Naive thymus-derived CD4-positive, alpha-beta T cell (primary cell): ENCODE results near the gene DTX2. TPM values are rescaled to one million over a fixed set of nuclear protein-coding genes. Genes with fewer than 3 reads are reported as not detected.
A peak's percentile ranks its signal among the peaks of the same experiment; 100 is the strongest.
"Not testable (repeated sequence)": the region's sequence is repeated elsewhere in the genome, so short reads cannot be mapped to it uniquely, and the experiment has no call there.

Source experiments
- ATAC-seq: fragments of 150-1000 bp; cut with Tn5 transposase; 2 replicates; pipeline ENCODE4 v1.10.0; 2021; ENCODE audit warnings: mild to moderate bottlenecking, moderate library complexity
- CTCF ChIA-PET: fragments of 350-600 bp; sonication (Branson Sonifier 250); formaldehyde crosslinking; loops from one replicate; lab custom pipeline; 2021; ENCODE audit warnings: antibody characterized with exemption; lab: Charles Lee
- POLR2A ChIA-PET: fragments of 350-600 bp; sonication (Branson Sonifier 250); formaldehyde crosslinking; loops from one replicate; lab custom pipeline; 2021; ENCODE audit warnings: antibody characterized with exemption, inconsistent platforms; lab: Charles Lee
- DNase-seq, 9 donors: peaks; one replicate each; pipeline versions ENCODE4 v3.0.0 to v3.0.0-alpha.2; 2020 to 2022; ENCODE audit warnings: mixed read lengths in 1 of 9
- H3K27ac ChIP-seq: one replicate; pipeline ENCODE4 v1.7.0; 2013; ENCODE audit warnings: mild to moderate bottlenecking, low read depth, low read length, moderate library complexity
- H3K27me3 ChIP-seq, 2 donors: one replicate each; pipeline ENCODE4 v1.7.0; 2013; ENCODE audit warnings: low read length in 2 of 2, mild to moderate bottlenecking in 2 of 2, moderate library complexity in 2 of 2; ENCODE audit not compliant: control insufficient read depth in 2 of 2, insufficient read depth in 2 of 2
- H3K36me3 ChIP-seq, 3 experiments: 1 replicate in 2 of 3; 2 replicates in 1 of 3; pipeline ENCODE4 v1.7.0; 2013; ENCODE audit warnings: low read length in 3 of 3, mild to moderate bottlenecking in 3 of 3, moderate library complexity in 1 of 3; ENCODE audit not compliant: insufficient read depth in 3 of 3, control insufficient read depth in 2 of 3
- H3K4me1 ChIP-seq, 2 donors: one replicate each; pipeline ENCODE4 v1.7.0; 2013; ENCODE audit warnings: low read length in 2 of 2, mild to moderate bottlenecking in 2 of 2, moderate library complexity in 1 of 2; ENCODE audit not compliant: control insufficient read depth in 2 of 2, insufficient read depth in 2 of 2
- H3K4me3 ChIP-seq: 2 replicates; pipeline ENCODE4 v1.7.0; 2013; ENCODE audit warnings: mild to moderate bottlenecking, low read length
- H3K9me3 ChIP-seq, 3 experiments: 1 replicate in 2 of 3; 2 replicates in 1 of 3; pipeline ENCODE4 v1.7.0; 2013; ENCODE audit warnings: low read length in 3 of 3; ENCODE audit not compliant: control insufficient read depth in 2 of 3
- H3K27ac Mint-ChIP-seq, 9 donors: one replicate each; pipeline ENCODE4 v1.8.0; 2020 to 2022; ENCODE audit warnings: mixed read lengths in 9 of 9, mild to moderate bottlenecking in 8 of 9, moderate library complexity in 5 of 9, inconsistent platforms in 2 of 9
- H3K27me3 Mint-ChIP-seq, 5 donors: one replicate each; pipeline ENCODE4 v1.8.0; 2021 to 2022; ENCODE audit warnings: mixed read lengths in 5 of 5, mild to moderate bottlenecking in 1 of 5
- H3K36me3 Mint-ChIP-seq, 5 donors: one replicate each; pipeline ENCODE4 v1.8.0; 2020 to 2022; ENCODE audit warnings: mixed read lengths in 5 of 5, mild to moderate bottlenecking in 3 of 5, inconsistent platforms in 1 of 5
- H3K4me1 Mint-ChIP-seq, 7 donors: one replicate each; pipeline ENCODE4 v1.8.0; 2020 to 2022; ENCODE audit warnings: mixed read lengths in 7 of 7, mild to moderate bottlenecking in 3 of 7, inconsistent platforms in 1 of 7
- H3K4me3 Mint-ChIP-seq, 10 donors: one replicate each; pipeline ENCODE4 v1.8.0; 2020 to 2022; ENCODE audit warnings: mild to moderate bottlenecking in 10 of 10, mixed read lengths in 10 of 10, moderate library complexity in 6 of 10, inconsistent platforms in 2 of 10
- H3K9me3 Mint-ChIP-seq, 11 donors: one replicate each; pipeline ENCODE4 v1.8.0; 2020 to 2022; ENCODE audit warnings: mixed read lengths in 11 of 11, mild to moderate bottlenecking in 4 of 11, inconsistent platforms in 1 of 11, moderate library complexity in 1 of 11
- intact Hi-C, 2 donors: fragments of 100-400 bp; cut with micrococcal nuclease; formaldehyde crosslinking; loops; one replicate each; pipeline ENCODE4 v1.15.1; 2023
- polyA plus RNA-seq, 2 donors: library from polyadenylated mRNA; unstranded; fragments of 300-500 nt; fragmentation: Illumina TruSeq; gene quantifications; one replicate each; pipeline ENCODE4 v1.2.3, GENCODE V29; 2021
- total RNA-seq, 6 experiments: library from RNA in 5 of 6; stranded (reverse) in 5 of 6; gene quantifications; 1 replicate in 5 of 6; 2 replicates in 1 of 6; pipeline ENCODE4 v1.2.3 and lab custom pipeline; 2021 to 2026

DTX2 gene
- total and polyA plus RNA-seq, 7 experiments from 2014 or later, result 12.0 to 44.8 (median 34.3) TPM

DNA sequence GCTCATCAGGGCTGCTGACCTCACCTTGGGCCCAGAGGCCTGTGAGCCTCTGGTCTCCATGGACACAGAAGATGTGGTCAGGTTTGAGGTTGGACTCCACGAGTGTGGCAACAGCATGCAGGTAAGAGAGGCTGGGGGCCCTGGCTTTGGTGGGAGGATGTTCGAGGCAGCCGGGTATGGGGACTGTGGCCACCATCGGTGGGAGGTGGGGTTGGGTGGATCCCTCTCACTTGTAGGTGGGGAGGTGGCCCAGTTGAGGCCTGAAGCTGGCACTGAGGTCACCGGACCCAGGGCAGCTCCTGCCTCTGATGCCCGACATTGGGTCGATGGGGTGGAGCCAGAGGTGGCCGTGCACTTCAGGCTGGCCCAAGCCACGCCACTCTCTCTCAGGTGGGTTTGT is 36.4 kb upstream of the DTX2 start:
- H3K36me3 ChIP-seq, result no peaks in the 10 kb centered on the region
- peak overlapping the region in 1 of 10 donors; percentile 35 for H3K4me3 Mint-ChIP-seq
- POLR2A ChIA-PET, result no interaction called here
- H3K36me3 Mint-ChIP-seq, result no peaks in the 10 kb centered on the region
- no peak overlapping the region for H3K27ac ChIP-seq
- CTCF ChIA-PET, result no interaction called here
- H3K9me3 Mint-ChIP-seq, result no peaks in the 10 kb centered on the region
- ATAC-seq (no peak), DNase-seq (no peak)
- peaks cover 0 to 22% (median 3%) of the 10 kb centered on the region in 5 donors for H3K27me3 Mint-ChIP-seq
- peaks cover 0 to 26% (median 0%) of the 10 kb centered on the region in 7 donors for H3K4me1 Mint-ChIP-seq
- no peak overlapping the region for H3K4me3 ChIP-seq
- no peaks in the 10 kb centered on the region for H3K4me1 ChIP-seq
- intact Hi-C loops, result no loop called here
- no peaks in the 10 kb centered on the region for H3K27me3 ChIP-seq
- no peaks in the 10 kb centered on the region for H3K9me3 ChIP-seq
- peak overlapping the region in 1 of 9 donors; percentile 93 for H3K27ac Mint-ChIP-seq

DNA sequence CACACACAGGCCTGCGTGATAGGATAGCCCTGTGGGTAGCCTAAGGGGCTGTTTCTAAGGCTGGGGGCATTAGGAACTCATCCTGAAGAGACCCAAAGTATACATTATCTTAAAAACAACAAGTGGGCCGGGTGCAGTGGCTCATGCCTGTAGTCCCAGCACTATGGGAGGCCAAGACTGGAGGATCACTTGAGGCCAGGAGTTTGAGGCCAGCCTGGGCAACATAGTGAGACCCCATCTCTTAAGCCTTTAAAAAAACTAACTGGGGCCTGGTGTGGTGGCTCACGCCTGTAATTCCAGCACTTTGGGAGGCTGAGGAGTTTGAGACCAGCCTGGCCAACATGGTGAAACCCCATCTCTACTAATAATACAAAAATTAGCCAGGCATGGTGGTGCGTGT is 36.0 kb upstream of the DTX2 start:
- H3K4me3 Mint-ChIP-seq, H3K4me3 ChIP-seq, H3K4me1 ChIP-seq, H3K9me3 Mint-ChIP-seq, intact Hi-C loops, H3K36me3 Mint-ChIP-seq, H3K36me3 ChIP-seq, H3K27ac Mint-ChIP-seq, CTCF ChIA-PET, DNase-seq, POLR2A ChIA-PET, H3K27ac ChIP-seq, ATAC-seq, H3K27me3 ChIP-seq, H3K9me3 ChIP-seq: not testable (repeated sequence)
- Mint-ChIP-seq H3K27me3 (peaks cover 0 to 18% (median 3%) of the 10 kb centered on the region in 5 donors), H3K4me1 (peaks cover 0 to 24% (median 0%) of the 10 kb centered on the region in 7 donors)

DNA sequence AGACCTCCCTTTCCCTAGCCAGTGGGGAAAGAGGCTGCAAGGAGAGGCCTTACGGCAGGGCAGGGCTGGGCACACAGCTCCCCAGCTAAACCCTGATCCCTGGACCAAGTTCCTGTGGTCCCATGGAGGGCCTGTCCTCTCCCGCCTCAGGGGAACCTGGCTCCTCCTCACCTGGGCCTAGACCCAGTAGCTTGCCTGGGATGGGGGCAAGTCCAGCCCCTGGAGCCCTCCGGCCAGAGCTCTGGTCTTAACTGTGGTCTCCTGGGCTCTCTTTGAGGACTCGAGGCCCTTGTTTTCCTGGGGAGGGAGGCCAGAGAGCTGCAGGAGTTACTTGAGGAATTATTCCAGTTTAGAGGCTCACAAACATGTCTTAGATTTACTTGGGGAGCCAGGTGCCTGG is 35.3 kb upstream of the DTX2 start:
- ATAC-seq (no peak), DNase-seq (no peak)
- Mint-ChIP-seq H3K9me3 (no peaks in the 10 kb centered on the region), H3K36me3 (peaks cover 0 to 3% (median 0%) of the 10 kb centered on the region in 5 donors), H3K27ac (no peak overlapping the region), H3K4me1 (peaks cover 0 to 24% (median 0%) of the 10 kb centered on the region in 7 donors), H3K4me3 (no peak overlapping the region), H3K27me3 (peaks cover 0 to 18% (median 3%) of the 10 kb centered on the region in 5 donors)
- Histone ChIP-seq H3K27ac (no peak overlapping the region), H3K36me3 (no peaks in the 10 kb centered on the region), H3K4me1 (no peaks in the 10 kb centered on the region), H3K4me3 (no peak overlapping the region), H3K9me3 (no peaks in the 10 kb centered on the region), H3K27me3 (no peaks in the 10 kb centered on the region)
- ChIA-PET CTCF (no interaction called here), POLR2A (no interaction called here)
- intact Hi-C loops, result no loop called here

DNA sequence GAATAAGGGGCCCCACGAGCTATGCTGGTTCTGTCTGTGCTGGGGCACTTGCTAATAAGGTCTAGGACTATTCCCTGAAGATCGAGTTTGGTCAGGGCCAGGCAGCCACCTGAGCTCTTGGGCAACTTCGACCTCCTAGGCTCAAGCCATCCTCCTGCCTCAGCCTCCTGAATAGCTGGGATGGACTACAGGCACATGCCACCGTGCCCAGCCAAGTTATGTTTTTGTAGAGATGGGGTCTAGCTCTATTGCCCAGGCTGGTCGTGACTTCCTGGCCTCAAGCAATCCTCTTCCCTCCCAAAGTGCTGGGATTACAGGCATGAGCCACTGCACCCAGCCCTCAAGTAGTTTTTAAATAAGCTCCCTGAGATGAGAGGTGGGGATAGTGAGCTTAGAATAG is 33.9 kb upstream of the DTX2 start:
- Histone ChIP-seq H3K9me3 (no peaks in the 10 kb centered on the region), H3K4me1 (no peaks in the 10 kb centered on the region), H3K27ac (no peak overlapping the region), H3K27me3 (no peaks in the 10 kb centered on the region), H3K36me3 (no peaks in the 10 kb centered on the region), H3K4me3 (no peak overlapping the region)
- intact Hi-C loops, result no loop called here
- peaks cover 0 to 24% (median 0%) of the 10 kb centered on the region in 7 donors for H3K4me1 Mint-ChIP-seq
- ChIA-PET CTCF (no interaction called here), POLR2A (no interaction called here)
- DNase-seq (no peak), ATAC-seq (no peak)
- H3K36me3 Mint-ChIP-seq, result peaks cover 0 to 3% (median 0%) of the 10 kb centered on the region in 5 donors
- no peaks in the 10 kb centered on the region for H3K9me3 Mint-ChIP-seq
- peaks cover 0 to 15% (median 3%) of the 10 kb centered on the region in 5 donors for H3K27me3 Mint-ChIP-seq
- H3K4me3 Mint-ChIP-seq, result no peak overlapping the region
- H3K27ac Mint-ChIP-seq, result peak overlapping the region in 1 of 9 donors; percentile 33

DNA sequence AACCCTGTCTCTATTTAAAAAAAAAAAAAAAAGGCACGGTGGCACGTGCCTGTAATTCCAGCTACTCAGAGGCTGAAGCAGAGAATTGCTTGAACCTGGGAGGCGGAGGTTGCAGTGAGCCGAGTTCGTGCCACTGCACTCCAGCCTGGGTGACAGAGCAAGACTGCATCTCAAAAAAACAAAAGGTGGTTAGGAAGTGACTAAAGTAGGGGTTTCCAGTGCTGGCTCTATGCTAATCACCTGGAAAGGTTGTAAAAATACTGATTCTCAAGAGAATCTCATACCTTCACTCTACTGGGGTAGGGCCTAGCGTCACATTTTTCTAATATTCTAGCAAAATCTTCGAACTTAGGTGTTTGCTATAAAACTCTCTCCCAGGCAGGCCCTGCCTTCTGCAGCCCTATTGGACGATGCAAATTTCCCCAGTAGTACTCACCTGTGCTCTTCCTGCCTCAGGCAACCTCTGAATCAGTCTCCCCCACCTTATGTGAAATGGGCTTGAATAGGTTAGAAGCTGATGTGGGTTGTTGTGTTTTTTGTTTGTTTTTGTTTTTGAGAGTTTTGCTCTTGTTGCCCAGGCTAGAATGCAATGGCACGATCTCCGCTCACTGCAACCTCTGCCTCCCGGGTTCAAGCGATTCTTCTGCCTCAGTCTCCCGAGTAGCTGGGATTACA is 33.2 kb upstream of the DTX2 start:
- Mint-ChIP-seq H3K4me1 (peaks cover 0 to 23% (median 0%) of the 10 kb centered on the region in 7 donors), H3K27ac (peak overlapping the region in 1 of 9 donors; percentile 9), H3K4me3 (no peak overlapping the region), H3K27me3 (peaks cover 0 to 8% (median 0%) of the 10 kb centered on the region in 5 donors), H3K36me3 (peaks cover 0 to 3% (median 0%) of the 10 kb centered on the region in 5 donors), H3K9me3 (no peaks in the 10 kb centered on the region)
- Histone ChIP-seq H3K9me3 (no peaks in the 10 kb centered on the region), H3K4me1 (no peaks in the 10 kb centered on the region), H3K36me3 (no peaks in the 10 kb centered on the region), H3K27ac (no peak overlapping the region), H3K27me3 (no peaks in the 10 kb centered on the region), H3K4me3 (no peak overlapping the region)
- no peak for ATAC-seq
- CTCF ChIA-PET, result no interaction called here
- POLR2A ChIA-PET, result interaction anchor here (1.1 kb wide), 1 partner anchor 68 kb away, joined by 4 read pairs; no protein-coding TSS in a partner anchor
- no peak for DNase-seq
- intact Hi-C loops, result no loop called here

DNA sequence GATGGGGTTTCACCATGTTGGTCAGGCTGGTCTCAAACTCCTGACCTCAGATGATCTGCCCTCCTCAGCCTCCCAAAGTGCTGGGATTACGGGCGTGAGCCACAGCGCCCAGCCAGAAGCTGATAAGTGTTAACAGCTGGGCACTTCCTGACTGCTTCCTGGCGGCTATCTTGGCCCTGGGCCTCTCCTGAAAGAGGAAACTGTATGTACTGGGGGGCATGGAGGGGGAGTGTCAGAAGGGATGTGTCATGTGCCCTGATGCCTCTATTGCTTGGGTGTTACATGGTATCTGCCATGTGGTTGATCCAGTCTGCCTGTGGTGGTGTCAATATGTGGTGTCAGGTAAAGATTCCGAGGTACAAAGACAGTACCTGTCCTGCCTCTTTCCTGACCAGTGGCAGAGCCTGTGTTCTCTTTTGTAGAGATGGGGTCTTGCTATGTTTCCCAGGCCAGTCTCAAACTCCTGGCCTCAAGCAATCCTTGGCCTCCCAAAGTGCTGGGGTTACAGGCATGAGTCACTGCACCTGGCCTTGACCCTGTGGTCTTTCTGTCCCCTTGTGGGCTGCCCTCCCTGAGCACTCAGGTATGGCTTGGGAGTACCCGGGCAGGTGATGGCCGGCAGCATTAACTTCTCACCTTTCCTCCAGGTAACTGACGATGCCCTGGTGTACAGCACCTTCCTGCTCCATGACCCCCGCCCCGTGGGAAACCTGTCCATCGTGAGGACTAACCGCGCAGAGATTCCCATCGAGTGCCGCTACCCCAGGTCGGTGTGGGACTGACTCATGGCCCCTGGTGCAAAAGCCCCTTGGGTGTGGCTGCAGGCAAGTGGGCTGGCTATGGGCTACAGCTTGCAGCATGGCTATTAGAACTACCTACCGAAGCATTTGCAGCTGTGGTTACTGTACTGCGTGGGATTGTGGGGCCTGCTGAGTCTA is 32.4 kb upstream of the DTX2 start:
- no peak overlapping the region for H3K4me3 Mint-ChIP-seq
- ChIA-PET POLR2A (interaction anchor here (1.1 kb wide), 1 partner anchor 69 kb away, joined by 4 read pairs; no protein-coding TSS in a partner anchor), CTCF (no interaction called here)
- no peaks in the 10 kb centered on the region for H3K9me3 ChIP-seq
- H3K4me1 ChIP-seq, result no peaks in the 10 kb centered on the region
- H3K4me3 ChIP-seq, result no peak overlapping the region
- ATAC-seq (peak; percentile 24), DNase-seq (no peak)
- no peaks in the 10 kb centered on the region for H3K27me3 ChIP-seq
- H3K36me3 ChIP-seq, result no peaks in the 10 kb centered on the region
- no peak overlapping the region for H3K27ac ChIP-seq
- H3K9me3 Mint-ChIP-seq, result no peaks in the 10 kb centered on the region
- H3K4me1 Mint-ChIP-seq, result peaks cover 0 to 14% (median 0%) of the 10 kb centered on the region in 7 donors
- peaks cover 0 to 3% (median 0%) of the 10 kb centered on the region in 5 donors for H3K27me3 Mint-ChIP-seq
- peaks cover 0 to 3% (median 0%) of the 10 kb centered on the region in 5 donors for H3K36me3 Mint-ChIP-seq
- H3K27ac Mint-ChIP-seq, result peak overlapping the region in 1 of 9 donors; percentile 10
- intact Hi-C loops, result no loop called here
